Middle frontal gyrus (tissue), 1 donor: ENCODE measurements around the gene SNN.

Experiments used
- DNase-seq: peaks from one replicate; pipeline ENCODE4 v3.0.0-alpha.2; 2015; ENCODE audit warnings: low spot score; ENCODE audit errors: extremely low spot score

The SNN gene

GRCh38 chr16:11666103-11667055 lies 1.9 kb upstream of the SNN start:
- no peak for DNase-seq

DNA sequence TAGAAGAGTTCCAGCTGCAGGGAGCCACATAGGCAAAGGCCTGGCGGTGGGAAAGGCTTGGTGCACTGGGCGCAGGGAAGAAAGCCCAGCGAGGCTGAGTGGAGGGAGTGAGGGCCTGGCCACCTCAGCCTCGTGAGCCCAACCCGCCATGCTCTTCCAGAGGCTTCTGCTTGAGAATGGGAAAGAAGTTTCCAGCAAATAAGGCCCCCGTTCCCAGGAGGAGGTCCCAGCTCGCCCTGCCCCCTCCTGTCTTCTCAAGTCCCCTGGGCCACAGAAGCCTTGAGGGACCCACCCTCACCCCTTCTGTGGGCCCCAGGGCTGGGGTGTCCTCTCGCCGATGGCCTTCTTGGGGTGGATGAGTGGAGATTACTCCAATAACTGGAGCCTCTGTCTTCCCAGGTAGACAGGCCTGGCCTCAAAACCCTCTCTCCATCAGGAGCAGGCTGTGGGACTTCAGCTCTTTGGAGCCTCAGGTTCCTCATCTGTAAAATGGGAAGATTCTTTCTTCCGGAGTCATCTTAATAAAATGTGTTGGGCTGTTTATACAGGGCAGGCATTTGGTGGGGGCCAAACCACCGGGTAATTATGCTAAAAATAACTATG lies 933 bp upstream of the SNN start:
- no peak for DNase-seq

DNA sequence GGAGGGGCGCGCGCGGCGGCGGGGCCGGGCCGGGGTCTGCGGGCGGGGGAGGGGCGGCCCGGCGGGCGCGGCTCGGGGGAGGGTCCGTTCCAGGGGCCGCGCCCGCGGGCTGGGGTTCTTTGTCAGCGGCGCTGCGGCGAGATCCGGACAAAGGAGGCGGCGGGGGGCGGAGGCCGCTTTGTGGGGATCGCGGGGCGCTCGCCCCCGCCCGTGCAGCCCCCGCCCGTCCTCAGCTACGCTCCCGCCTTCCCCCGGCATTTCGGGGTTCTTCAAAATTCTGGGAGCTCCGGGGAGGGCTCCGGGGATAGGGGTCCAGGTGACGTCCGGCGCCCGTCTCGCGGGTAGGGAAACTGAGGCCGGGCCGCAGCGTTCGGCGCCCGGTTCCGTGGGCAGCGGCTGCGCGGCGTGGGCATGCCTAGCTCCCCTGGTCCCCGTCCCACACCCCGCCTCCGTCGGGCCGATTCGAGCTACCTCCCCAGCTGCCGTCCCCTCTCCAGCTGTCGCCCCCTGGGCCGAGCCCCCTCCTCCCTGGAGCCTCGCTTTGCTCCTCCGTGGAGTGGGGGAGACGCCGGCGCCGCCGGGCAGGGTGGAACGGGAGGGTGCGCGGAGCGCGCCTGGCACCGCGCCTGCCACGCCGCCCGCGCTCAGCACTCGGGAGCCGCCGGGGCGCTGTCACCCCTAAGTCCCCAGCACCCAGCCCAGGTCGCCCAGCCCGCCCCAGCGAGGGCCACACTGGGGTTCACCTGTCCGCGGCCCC lies 546 bp downstream of the SNN start:
- no peak for DNase-seq

- DNase-seq: no peak
These were observed 1.3 kb downstream of the SNN start for GRCh38 chr16:11669380-11670146.

GRCh38 chr16:11670171-11671131 lies 2.2 kb downstream of the SNN start:
- DNase-seq: no peak

DNA sequence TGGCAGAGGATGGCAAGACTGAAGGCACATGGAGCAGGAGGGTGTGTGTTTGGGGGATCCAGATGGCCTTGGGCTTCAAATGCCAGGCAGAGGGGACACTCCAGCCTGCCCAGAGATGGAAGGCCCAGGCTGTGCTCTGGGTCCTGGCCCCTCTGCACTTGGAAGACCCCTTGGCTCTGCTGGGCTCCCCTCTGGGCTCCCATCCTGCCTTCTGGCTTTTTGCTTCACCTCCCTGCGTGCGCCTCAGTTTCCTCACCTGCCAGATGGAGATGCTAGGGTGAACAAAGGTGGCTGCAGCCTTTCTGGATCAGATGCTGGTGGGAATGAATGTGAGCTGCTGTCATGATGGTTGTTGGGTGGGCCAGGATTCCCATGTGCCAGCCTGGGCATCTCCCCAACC lies 3.0 kb downstream of the SNN start:
- DNase-seq: no peak

DNA sequence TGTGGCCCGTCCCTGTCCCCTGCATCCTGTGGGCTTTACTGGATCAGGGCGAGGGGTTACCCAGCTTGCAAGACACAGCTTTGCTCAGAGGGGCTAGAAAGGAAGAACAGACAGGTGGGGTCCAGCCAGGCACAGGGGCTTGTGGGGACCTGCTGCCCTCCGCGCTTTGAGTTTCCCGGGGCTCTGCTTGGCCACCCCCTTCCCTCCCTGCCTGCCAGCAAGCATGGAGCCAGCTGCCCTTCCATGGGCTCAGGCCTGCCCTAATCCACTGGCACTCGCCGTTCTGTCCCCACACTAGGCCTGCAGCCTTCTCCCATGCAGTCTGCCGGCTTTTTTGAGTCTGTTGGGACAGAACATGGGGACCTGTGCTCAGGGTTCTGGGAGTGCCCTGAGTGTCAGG lies 3.4 kb downstream of the SNN start:
- DNase-seq: no peak

DNA sequence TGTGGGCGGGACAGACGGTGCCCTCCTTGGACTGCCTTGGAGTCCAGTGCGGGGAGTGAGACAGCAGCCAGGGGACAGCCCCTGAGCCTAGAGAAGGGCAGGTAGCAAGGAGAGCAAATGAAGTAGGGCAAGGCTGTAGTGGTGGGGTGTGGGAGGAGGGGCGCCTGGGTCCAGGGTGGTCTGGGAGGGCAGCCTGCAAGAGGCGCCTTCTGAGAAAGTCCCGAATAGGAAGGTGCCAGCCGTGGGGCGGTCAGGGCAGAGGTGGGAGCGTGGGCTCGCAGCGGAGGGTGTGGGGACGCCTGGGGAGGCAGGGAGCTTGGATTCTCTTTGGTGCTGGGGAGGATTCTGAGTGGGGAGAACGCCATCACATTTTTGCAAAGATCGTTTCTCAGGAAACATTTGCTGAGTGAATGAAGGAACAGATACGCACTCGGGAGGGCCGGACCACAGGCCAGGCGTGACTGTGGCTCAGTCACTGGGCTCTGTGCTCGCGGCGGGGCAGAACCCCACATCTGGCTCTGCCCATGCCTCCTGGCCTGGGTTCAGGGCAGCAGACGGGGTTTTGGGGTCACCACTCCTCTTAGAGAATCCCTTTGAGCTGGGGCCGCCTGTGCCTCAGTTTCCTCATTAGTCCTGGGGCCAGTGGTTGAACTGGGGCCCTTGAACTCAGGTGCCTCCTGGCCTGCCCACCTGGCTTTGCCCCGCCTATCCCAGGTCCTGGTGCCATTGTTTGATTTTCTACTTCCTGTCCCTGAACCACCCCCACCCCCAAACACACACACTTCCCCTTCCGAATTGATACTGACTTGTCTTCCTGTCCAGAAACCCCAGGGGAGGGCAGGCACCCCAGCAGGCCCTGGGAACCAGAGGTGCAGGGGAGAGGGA lies 4.2 kb downstream of the SNN start:
- no peak for DNase-seq

GRCh38 chr16:11673091-11674000 lies 5.1 kb downstream of the SNN start:
- DNase-seq: no peak

DNA sequence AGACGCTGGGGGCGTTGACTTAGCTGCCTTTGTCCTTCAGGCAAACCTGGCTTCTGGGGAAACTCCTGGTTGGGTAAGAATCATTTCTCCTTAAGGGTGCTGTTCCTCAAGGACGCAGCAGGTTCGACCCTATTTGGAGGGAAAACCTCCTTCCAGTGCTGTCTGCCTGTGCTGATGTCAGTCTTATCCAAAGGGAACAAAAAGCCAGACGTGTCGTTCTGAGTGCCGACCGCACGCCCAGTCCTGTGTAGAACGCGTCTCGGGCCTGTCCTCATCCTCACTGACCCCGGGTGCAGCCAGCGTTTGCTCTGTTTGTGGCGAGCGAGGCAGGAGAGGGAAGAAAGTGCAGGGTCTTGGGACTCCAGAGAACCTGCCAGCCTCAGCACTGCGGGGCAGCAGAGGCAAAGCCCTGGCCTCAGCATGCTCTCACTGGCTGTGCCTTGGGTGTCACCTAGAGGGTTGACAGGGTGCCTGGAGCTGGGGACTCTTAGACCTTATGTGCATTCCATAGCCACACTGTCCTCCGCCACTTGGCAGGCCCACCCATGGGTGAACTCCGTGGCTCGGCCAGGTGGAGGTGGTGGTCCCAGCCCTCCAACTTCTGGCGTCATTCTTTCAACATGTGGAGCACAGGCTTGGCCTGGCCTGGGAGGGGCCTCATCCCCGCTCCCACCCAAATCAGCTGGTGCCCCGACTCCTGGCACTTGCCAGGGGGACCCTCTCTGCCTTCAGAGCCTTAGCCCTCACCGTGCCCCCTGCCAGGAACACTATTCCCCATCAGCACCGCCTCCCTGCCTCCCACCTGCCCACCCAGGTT lies 6.0 kb downstream of the SNN start:
- DNase-seq: no peak

DNA sequence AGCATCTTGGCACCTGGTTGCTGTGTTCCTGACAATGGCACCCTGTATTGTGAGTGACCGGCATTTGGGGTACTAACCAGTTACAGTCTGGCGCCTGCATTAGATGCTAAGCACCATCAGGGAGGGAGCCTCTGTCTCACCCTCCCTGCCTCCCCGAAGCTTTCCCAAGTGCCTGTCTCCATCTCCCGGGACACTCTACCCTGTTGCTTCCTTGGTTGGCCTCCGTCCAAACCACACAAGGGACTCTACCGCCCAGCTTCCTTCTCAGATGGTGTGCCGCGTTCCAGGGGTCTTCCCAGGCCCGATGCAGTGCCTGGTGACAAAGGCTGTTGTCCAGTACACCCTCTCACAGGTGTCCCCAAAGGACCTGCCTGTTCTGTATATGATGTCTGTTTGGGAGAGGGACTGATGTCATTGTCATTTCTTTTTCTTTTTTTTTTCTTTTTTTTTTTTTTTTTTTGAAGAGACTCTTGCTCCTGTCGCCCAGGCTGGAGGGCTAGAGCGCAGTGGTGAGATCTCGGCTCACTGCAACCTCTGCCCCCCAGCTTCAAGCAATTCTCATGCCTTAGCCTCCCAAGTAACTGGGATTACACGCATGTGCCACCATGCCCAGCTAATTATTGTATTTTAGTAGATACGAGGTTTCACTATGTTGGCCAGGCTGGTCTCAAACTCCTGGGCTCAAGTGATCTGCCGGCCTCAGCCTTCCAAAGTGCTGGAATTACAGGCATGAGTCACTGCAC lies 6.7 kb downstream of the SNN start:
- no peak for DNase-seq

DNA sequence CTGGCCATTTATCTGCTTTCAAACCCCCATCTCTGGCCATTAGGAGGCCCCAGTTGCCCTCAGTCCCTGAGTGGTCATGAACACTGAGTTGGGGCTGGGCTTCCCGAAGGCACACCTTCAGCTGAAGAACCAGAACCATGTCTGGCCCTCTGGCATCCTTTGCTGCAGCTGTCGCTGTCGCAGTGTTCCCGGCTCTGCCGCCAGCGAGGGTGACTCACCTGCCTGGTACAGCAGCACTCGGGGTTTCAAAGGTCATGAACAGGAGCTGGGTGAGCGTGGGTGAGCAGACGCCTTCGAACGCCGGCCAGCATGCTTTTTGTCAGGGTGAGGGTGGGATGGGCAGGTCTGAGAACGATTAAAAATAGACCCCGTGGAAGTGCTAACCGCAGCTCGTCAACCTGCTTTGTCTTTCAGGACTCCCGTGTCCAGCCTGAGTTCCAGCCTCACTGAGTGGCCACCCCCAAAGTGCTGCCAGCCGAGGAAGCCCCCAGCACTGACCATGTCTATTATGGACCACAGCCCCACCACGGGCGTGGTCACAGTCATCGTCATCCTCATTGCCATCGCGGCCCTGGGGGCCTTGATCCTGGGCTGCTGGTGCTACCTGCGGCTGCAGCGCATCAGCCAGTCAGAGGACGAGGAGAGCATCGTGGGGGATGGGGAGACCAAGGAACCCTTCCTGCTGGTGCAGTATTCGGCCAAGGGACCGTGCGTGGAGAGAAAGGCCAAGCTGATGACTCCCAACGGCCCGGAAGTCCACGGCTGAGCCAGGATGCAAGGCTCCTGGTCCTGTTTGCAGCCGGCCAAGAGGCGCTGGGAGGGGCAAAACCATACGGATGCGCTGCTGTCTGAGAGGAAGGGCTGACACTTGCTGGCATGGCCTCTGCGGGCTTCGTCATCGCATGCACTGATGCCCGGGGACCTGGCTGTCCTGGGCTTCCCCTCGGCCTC lies 7.6 kb downstream of the SNN start:
- DNase-seq: no peak

DNA sequence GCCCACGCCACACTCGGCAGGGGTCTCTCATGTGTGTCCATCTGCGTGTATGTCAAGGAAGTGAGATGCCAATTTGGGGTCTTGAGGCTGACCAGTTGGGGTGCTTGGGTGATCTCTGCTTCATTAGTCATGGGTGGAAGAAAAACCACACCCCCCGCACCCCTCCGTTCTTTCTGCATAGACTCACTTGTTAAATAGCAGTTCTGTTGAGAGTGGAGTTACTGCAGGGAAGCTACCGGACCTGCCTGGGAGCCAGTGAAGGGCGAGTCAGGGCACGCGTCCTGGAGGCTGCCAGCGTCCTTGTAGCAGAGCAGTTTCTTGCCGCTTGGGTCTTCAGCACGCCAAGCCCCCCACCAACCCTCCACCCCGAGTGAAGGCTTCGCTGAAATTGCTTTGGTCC lies 8.5 kb downstream of the SNN start:
- no peak for DNase-seq

DNA sequence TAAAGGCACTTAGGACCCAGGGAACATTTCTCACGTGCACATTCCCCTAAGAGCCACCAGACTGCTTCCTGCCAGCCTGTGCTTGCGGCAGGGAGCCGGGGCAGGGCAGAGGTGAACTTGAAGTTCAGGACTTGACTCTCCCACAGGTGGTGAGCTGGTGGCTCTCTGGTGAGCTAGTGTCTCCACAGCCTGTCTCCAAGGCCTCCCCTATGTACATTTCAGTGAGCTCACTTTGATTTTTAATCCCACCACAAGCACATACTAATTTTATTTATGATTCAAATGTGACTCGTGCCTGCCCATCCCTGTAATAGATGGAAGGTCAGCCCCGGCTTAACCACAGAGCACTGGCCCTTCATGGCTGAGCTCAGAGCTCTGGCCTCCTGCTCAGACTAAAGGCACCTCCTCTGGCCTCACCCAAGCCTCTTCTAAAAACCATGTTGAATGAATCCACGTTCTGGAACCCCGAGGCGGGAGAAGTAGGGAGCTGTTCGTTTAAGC lies 9.2 kb downstream of the SNN start:
- no peak for DNase-seq
